Lung (tissue), 12 donors: ENCODE measurements around the gene HES5. TPM values are rescaled to one million over a fixed set of nuclear protein-coding genes. Genes with fewer than 3 reads are reported as not detected.

Experiments used
- ATAC-seq: fragments of 200-7000 bp; cut with Tn5 transposase; one replicate; pipeline ENCODE4 v1.9.1; 2020; ENCODE audit warnings: moderate number of reproducible peaks; ENCODE audit not compliant: insufficient read depth, low FRiP score
- DNase-seq, 3 donors: peaks; one replicate each; pipeline ENCODE4 v3.0.0-alpha.2; 2013 to 2017
- H3K27ac ChIP-seq, 2 donors: one replicate each; pipeline ENCODE4 v1.5.1; 2013; ENCODE audit warnings: mild to moderate bottlenecking in 2 of 2, moderate library complexity in 2 of 2, control low read depth in 1 of 2, inconsistent platforms in 1 of 2, low read depth in 1 of 2, low read length in 1 of 2
- H3K27me3 ChIP-seq, 3 donors: one replicate each; pipeline ENCODE4 v1.5.1; 2013; ENCODE audit warnings: low read length in 2 of 3; ENCODE audit not compliant: control insufficient read depth in 3 of 3, insufficient read depth in 3 of 3
- H3K36me3 ChIP-seq, 4 donors: one replicate each; pipeline ENCODE4 v1.5.1; 2013; ENCODE audit warnings: low read length in 4 of 4, mild to moderate bottlenecking in 1 of 4, moderate library complexity in 1 of 4; ENCODE audit not compliant: control insufficient read depth in 4 of 4, insufficient read depth in 4 of 4
- H3K4me1 ChIP-seq, 5 donors: one replicate each; pipeline ENCODE4 v1.5.1; 2013; ENCODE audit warnings: low read length in 5 of 5, mild to moderate bottlenecking in 2 of 5, moderate library complexity in 1 of 5; ENCODE audit not compliant: control insufficient read depth in 5 of 5, insufficient read depth in 5 of 5
- H3K4me3 ChIP-seq: one replicate; pipeline ENCODE4 v1.5.1; 2013; ENCODE audit warnings: mild to moderate bottlenecking, control low read depth, moderate library complexity
- H3K9ac ChIP-seq, 2 donors: one replicate each; pipeline ENCODE4 v1.5.1; 2013; ENCODE audit warnings: low read length in 2 of 2, control low read depth in 1 of 2; ENCODE audit not compliant: insufficient read depth in 1 of 2
- H3K9me3 ChIP-seq, 4 donors: one replicate each; pipeline ENCODE4 v1.5.1; 2013; ENCODE audit warnings: low read length in 3 of 4, mild to moderate bottlenecking in 1 of 4, moderate library complexity in 1 of 4; ENCODE audit not compliant: control insufficient read depth in 4 of 4, insufficient read depth in 3 of 4
- CTCF ChIP-seq: IDR thresholded peaks from 2 replicates; pipeline ENCODE4 v1.5.1; 2012; ENCODE audit warnings: mild to moderate bottlenecking; ENCODE audit errors: control extremely low read depth, extremely low read depth
- WGBS, 2 donors: extraction: QIAGEN DNeasy Blood & Tissue Kit; methylation state at CpG; one replicate each; pipeline ENCODE4 v1.1.7; 2013; 5-methylcytosine and 5-hydroxymethylcytosine counted together
- polyA plus RNA-seq, 2 donors: library from polyadenylated mRNA; stranded (reverse); fragments of 200-250 nt; gene quantifications; one replicate each; pipeline ENCODE4 v1.2.1, GENCODE V29; 2013
- total RNA-seq, 2 donors: library from RNA; depleted of rRNA in 1 of 2; stranded (reverse); fragments of >200 nt in 1 of 2; gene quantifications; one replicate each; pipeline ENCODE4 v1.2.1, GENCODE V29; 2014 to 2021
- donor health status: control.
- donor health status: control.
- donor health status: Bipolar disorder and iron deficiency.
- donor health status: healthy.
- donor health status: DM: yes; HTN: yes; CAD: no.

Gene HES5
- total and polyA plus RNA-seq, 4 donors, result 0.16 to 1.00 (median 0.36) TPM

GRCh38 chr1:2558861-2559260 is 28.8 kb upstream of the HES5 start:
- no peak for ATAC-seq
- peaks cover 0 to 53% (median 0%) of the 10 kb centered on the region in 4 donors for H3K36me3 ChIP-seq
- no peaks in the 10 kb centered on the region for H3K9me3 ChIP-seq
- H3K4me3 ChIP-seq, result no peak overlapping the region
- H3K27ac ChIP-seq, result no peak overlapping the region
- DNase-seq, result no peak
- TF ChIP-seq CTCF, result no peak
- no peaks in the 10 kb centered on the region for H3K27me3 ChIP-seq
- WGBS, 2 donors, result 96 to 97% methylated on average over 6 of the region's 6 CpGs
- no peak overlapping the region for H3K9ac ChIP-seq
- H3K4me1 ChIP-seq, result peaks cover 0 to 32% (median 16%) of the 10 kb centered on the region in 5 donors

- Histone ChIP-seq H3K4me3 (no peak overlapping the region), H3K36me3 (peaks cover 0 to 51% (median 0%) of the 10 kb centered on the region in 4 donors), H3K4me1 (peaks cover 0 to 32% (median 16%) of the 10 kb centered on the region in 5 donors), H3K27ac (no peak overlapping the region), H3K27me3 (no peaks in the 10 kb centered on the region), H3K9ac (no peak overlapping the region), H3K9me3 (no peaks in the 10 kb centered on the region)
- TF ChIP-seq CTCF, result no peak
- ATAC-seq (no peak), DNase-seq (no peak)
- 97 to 99% methylated on average over 12 of the region's 12 CpGs for WGBS, 2 donors
Measured at GRCh38 chr1:2558420-2558819, 28.4 kb upstream of the HES5 start.

GRCh38 chr1:2557482-2558400 is 27.7 kb upstream of the HES5 start:
- Histone ChIP-seq H3K36me3 (peaks cover 0 to 45% (median 0%) of the 10 kb centered on the region in 4 donors), H3K27me3 (no peaks in the 10 kb centered on the region), H3K27ac (peak overlapping the region in 1 of 2 donors; percentile 95), H3K9me3 (no peaks in the 10 kb centered on the region), H3K4me3 (peak overlapping the region; percentile 73), H3K4me1 (peaks cover 0 to 32% (median 16%) of the 10 kb centered on the region in 5 donors), H3K9ac (no peak overlapping the region)
- ATAC-seq, result no peak
- DNase-seq, result peak in 1 of 3 donors; percentile 12
- WGBS, 2 donors, result 77 to 83% methylated on average over 30 of the region's 30 CpGs
- TF ChIP-seq CTCF, result no peak
